Measurements from ENCODE around the gene APLNR. TPM values are rescaled to one million over a fixed set of nuclear protein-coding genes. Genes with fewer than 3 reads are reported as not detected.

APLNR gene
- total RNA-seq, 2 experiments from 2014 or later: not detected

GRCh38 chr11:57223601-57224000 lies 13.4 kb downstream of the APLNR start:
- TF ChIP-seq CTCF (IDR thresholded peaks at IDR 0.05): no peak
- H3K4me1 Mint-ChIP-seq (ENCODE audit: low read depth): no peaks in the 10 kb centered on the region
- Histone ChIP-seq H3K36me3 (ENCODE audit: insufficient read depth, low read length) (no peaks in the 10 kb centered on the region), H3K27me3 (ENCODE audit: control insufficient read depth in 1 of 2, insufficient read depth in 2 of 2, low read length in 2 of 2) (peaks cover 3 to 5% of the 10 kb centered on the region in 2 experiments), H3K4me1 (ENCODE audit: insufficient read depth, low read length) (no peaks in the 10 kb centered on the region), H3K9me3 (ENCODE audit: control insufficient read depth in 1 of 2, insufficient read depth in 1 of 2, low read length in 2 of 2) (peaks cover 0 to 5% of the 10 kb centered on the region in 2 experiments), H3K4me3 (ENCODE audit: low read length) (no peak overlapping the region), H3K27ac (ENCODE audit: low read depth in 1 of 2, low read length in 2 of 2) (no peak overlapping the region)
- no peak for DNase-seq
- no peak overlapping the region for H3K4me3 Mint-ChIP-seq
- intact Hi-C loops (cut with DNase I, micrococcal nuclease): no loop called here
- peaks cover 13% of the 10 kb centered on the region for H3K27me3 Mint-ChIP-seq
- no peaks in the 10 kb centered on the region for H3K36me3 Mint-ChIP-seq (ENCODE audit: low read depth)
- no peaks in the 10 kb centered on the region for H3K9me3 Mint-ChIP-seq
- no peak overlapping the region for H3K27ac Mint-ChIP-seq
- ChIA-PET CTCF (no interaction called here), POLR2A (no interaction called here)
- ATAC-seq (ENCODE audit: poor library complexity): no peak

GRCh38 chr11:57222239-57222638 lies 14.8 kb downstream of the APLNR start:
- no peaks in the 10 kb centered on the region for H3K9me3 Mint-ChIP-seq
- DNase-seq (no peak), ATAC-seq (ENCODE audit: poor library complexity) (no peak)
- POLR2A ChIA-PET: no interaction called here
- Histone ChIP-seq H3K9me3 (ENCODE audit: control insufficient read depth in 1 of 2, insufficient read depth in 1 of 2, low read length in 2 of 2) (peaks cover 0 to 5% of the 10 kb centered on the region in 2 experiments), H3K27ac (ENCODE audit: low read depth in 1 of 2, low read length in 2 of 2) (no peak overlapping the region), H3K4me3 (ENCODE audit: low read length) (no peak overlapping the region), H3K36me3 (ENCODE audit: insufficient read depth, low read length) (no peaks in the 10 kb centered on the region), H3K4me1 (ENCODE audit: insufficient read depth, low read length) (no peaks in the 10 kb centered on the region), H3K27me3 (ENCODE audit: control insufficient read depth in 1 of 2, insufficient read depth in 2 of 2, low read length in 2 of 2) (peaks cover 2 to 8% of the 10 kb centered on the region in 2 experiments)
- H3K4me1 Mint-ChIP-seq (ENCODE audit: low read depth): no peaks in the 10 kb centered on the region
- CTCF ChIA-PET: no interaction called here
- H3K27me3 Mint-ChIP-seq: peaks cover 17% of the 10 kb centered on the region
- no peaks in the 10 kb centered on the region for H3K36me3 Mint-ChIP-seq (ENCODE audit: low read depth)
- intact Hi-C loops (cut with DNase I, micrococcal nuclease): no loop called here
- H3K27ac Mint-ChIP-seq: no peak overlapping the region
- no peak for TF ChIP-seq CTCF (IDR thresholded peaks at IDR 0.05)
- no peak overlapping the region for H3K4me3 Mint-ChIP-seq

GRCh38 chr11:57219021-57219627 lies 17.9 kb downstream of the APLNR start:
- peaks cover 0 to 5% of the 10 kb centered on the region in 2 experiments for H3K9me3 ChIP-seq (ENCODE audit: control insufficient read depth in 1 of 2, insufficient read depth in 1 of 2, low read length in 2 of 2)
- ATAC-seq (ENCODE audit: poor library complexity) (no peak), DNase-seq (peak in 1 of 14 experiments; percentile 4)
- no peak for TF ChIP-seq CTCF (IDR thresholded peaks at IDR 0.05)
- Mint-ChIP-seq H3K27ac (no peak overlapping the region), H3K36me3 (ENCODE audit: low read depth) (no peaks in the 10 kb centered on the region), H3K9me3 (no peaks in the 10 kb centered on the region), H3K4me3 (no peak overlapping the region), H3K4me1 (ENCODE audit: low read depth) (no peaks in the 10 kb centered on the region), H3K27me3 (peaks cover 24% of the 10 kb centered on the region)
- no peaks in the 10 kb centered on the region for H3K36me3 ChIP-seq (ENCODE audit: insufficient read depth, low read length)
- ChIA-PET POLR2A (no interaction called here), CTCF (no interaction called here)
- H3K4me1 ChIP-seq (ENCODE audit: insufficient read depth, low read length): no peaks in the 10 kb centered on the region
- no peak overlapping the region for H3K27ac ChIP-seq (ENCODE audit: low read depth in 1 of 2, low read length in 2 of 2)
- intact Hi-C loops (cut with DNase I, micrococcal nuclease): no loop called here
- H3K27me3 ChIP-seq (ENCODE audit: control insufficient read depth in 1 of 2, insufficient read depth in 2 of 2, low read length in 2 of 2): peaks cover 4% of the 10 kb centered on the region in 2 experiments
- H3K4me3 ChIP-seq (ENCODE audit: low read length): no peak overlapping the region
